Neuron (in vitro differentiated cells): ENCODE data around the gene GPC3.

Source experiments
- H2AFZ ChIP-seq: one replicate; pipeline ENCODE4 v1.6.1; 2013; ENCODE audit warnings: low read depth, mild to moderate bottlenecking, inconsistent platforms, low read length, moderate library complexity
- H3K27me3 ChIP-seq: one replicate; pipeline ENCODE4 v1.6.1; 2013; ENCODE audit warnings: low read length; ENCODE audit not compliant: insufficient read depth
- H3K36me3 ChIP-seq: one replicate; pipeline ENCODE4 v1.6.1; 2013; ENCODE audit warnings: low read length; ENCODE audit not compliant: insufficient read depth
- H3K4me1 ChIP-seq: one replicate; pipeline ENCODE4 v1.6.1; 2013; ENCODE audit warnings: low read length; ENCODE audit not compliant: insufficient read depth
- H3K4me3 ChIP-seq: 2 replicates; pipeline ENCODE4 v1.5.1; 2013; ENCODE audit warnings: mild to moderate bottlenecking, low read length, moderate library complexity
- H3K9me3 ChIP-seq: one replicate; pipeline ENCODE4 v1.6.1; 2013; ENCODE audit warnings: low read length

Gene GPC3

DNA sequence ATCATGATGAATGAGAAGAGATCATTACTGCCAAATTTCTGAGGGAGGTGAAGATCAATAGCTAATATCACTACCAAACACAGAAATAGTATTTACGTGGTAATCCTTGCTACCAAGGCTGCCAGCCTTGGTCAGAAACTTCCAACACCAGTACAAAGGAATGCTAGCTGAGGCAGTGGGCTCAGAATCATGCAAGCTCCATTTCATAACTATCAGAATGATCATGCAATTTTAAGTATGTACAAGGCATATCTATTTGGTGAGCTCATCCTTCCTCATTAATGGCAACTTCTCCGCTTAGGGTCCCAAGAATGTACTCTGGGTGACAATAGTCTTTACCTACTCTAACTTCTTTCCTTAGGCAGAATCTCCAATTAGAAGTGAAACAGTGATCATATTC, 135.0 kb downstream of the GPC3 start:
- Histone ChIP-seq H3K4me1 (no peaks in the 10 kb centered on the region), H3K36me3 (no peaks in the 10 kb centered on the region), H3K4me3 (no peak overlapping the region), H2AFZ (no peak overlapping the region), H3K9me3 (no peaks in the 10 kb centered on the region), H3K27me3 (no peaks in the 10 kb centered on the region)

DNA sequence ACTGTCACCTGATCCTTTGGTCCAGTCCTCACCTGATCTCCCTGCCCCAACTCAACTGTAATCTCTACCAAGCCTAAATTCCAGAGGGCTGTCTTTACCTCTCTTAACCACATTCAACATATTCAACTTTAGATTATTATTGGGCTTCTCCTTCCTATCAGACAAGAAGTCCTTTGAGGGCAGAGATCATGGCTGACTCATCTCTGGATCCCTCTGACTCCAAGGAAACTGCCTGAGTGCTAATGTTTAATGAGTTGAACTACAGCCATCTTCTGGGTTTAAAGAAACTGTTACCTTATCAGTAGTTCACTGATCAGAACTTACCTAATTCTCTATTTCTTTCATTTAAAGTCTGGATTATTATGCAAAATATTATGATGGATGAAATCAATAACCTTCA, 135.7 kb downstream of the GPC3 start:
- H3K4me1 ChIP-seq = peaks cover 3% of the 10 kb centered on the region
- H2AFZ ChIP-seq = no peak overlapping the region
- H3K9me3 ChIP-seq = no peaks in the 10 kb centered on the region
- no peaks in the 10 kb centered on the region for H3K27me3 ChIP-seq
- no peak overlapping the region for H3K4me3 ChIP-seq
- H3K36me3 ChIP-seq = no peaks in the 10 kb centered on the region

DNA sequence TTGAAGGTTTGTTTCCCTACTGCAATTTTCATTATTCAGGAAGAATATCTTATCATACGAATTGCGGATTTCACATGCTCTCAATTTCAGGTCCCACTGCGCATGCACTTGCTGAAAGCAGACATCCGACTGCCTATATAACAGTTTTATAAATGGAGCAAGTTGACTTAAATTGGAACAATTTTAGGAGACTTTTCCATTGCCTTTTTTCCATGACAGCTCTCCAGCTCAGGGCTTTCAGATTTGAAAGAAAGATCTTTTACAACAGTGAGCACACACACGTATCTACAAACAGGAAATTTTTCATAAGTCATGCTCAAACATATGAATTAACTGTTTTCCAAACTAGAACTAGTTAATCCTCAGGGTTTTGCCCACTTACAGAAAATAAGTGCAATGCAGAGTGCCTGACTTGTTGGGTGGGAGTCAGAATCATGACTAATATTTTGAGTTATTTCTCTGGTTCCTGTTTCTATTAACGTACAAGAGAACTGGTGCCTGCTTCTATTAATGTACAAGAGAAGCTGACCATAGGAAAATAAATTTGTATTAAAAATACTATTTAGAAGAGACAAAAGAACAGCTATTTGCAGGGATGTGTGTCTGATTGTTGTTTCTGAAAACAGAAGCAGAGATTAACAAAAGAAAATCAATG, 137.9 kb downstream of the GPC3 start:
- Histone ChIP-seq H3K4me1 (peaks cover 3% of the 10 kb centered on the region), H3K4me3 (no peak overlapping the region), H2AFZ (no peak overlapping the region), H3K27me3 (no peaks in the 10 kb centered on the region), H3K9me3 (no peaks in the 10 kb centered on the region), H3K36me3 (no peaks in the 10 kb centered on the region)

DNA sequence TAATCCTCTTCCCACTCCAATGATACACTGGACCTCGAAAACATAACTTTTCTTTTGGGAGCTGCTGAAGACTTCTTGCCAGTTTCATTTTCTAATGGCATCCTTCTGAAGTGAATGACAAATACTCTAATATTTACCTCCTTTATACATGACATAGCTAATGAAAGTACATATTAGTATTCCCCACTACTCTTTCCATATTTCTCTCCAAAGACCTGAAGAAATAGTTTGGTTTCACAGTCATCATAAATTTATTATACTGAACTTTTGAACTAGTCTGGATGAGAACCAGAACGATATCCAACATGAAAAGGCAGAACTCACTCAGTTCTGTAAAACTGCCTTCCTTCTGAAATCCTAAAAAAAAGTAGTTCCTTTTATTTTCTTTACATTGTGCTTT, 139.1 kb downstream of the GPC3 start:
- no peaks in the 10 kb centered on the region for H3K36me3 ChIP-seq
- H2AFZ ChIP-seq = no peak overlapping the region
- no peaks in the 10 kb centered on the region for H3K9me3 ChIP-seq
- H3K4me3 ChIP-seq = no peak overlapping the region
- no peaks in the 10 kb centered on the region for H3K27me3 ChIP-seq
- peaks cover 3% of the 10 kb centered on the region for H3K4me1 ChIP-seq

DNA sequence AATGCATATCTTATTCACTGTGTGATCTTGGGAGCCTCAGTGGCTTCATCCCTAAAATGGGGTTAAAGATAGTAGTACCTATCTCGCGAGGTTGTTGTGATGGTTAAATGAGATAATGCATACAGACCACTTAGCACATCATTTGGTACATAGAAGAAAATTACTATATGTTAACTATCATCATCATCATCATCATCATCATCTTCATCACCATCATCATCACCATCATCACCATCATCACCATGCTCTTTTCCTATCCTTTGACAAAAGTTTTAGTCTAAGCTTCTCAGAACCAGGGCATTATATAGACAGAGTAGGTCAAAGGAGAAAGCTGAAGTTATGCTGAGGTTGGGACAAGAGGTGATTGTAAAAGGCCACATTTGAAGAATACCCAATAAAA, 145.0 kb downstream of the GPC3 start:
- Histone ChIP-seq H3K4me3 (no peak overlapping the region), H3K9me3 (no peaks in the 10 kb centered on the region), H3K4me1 (peaks cover 3% of the 10 kb centered on the region), H3K27me3 (no peaks in the 10 kb centered on the region), H2AFZ (no peak overlapping the region), H3K36me3 (no peaks in the 10 kb centered on the region)

DNA sequence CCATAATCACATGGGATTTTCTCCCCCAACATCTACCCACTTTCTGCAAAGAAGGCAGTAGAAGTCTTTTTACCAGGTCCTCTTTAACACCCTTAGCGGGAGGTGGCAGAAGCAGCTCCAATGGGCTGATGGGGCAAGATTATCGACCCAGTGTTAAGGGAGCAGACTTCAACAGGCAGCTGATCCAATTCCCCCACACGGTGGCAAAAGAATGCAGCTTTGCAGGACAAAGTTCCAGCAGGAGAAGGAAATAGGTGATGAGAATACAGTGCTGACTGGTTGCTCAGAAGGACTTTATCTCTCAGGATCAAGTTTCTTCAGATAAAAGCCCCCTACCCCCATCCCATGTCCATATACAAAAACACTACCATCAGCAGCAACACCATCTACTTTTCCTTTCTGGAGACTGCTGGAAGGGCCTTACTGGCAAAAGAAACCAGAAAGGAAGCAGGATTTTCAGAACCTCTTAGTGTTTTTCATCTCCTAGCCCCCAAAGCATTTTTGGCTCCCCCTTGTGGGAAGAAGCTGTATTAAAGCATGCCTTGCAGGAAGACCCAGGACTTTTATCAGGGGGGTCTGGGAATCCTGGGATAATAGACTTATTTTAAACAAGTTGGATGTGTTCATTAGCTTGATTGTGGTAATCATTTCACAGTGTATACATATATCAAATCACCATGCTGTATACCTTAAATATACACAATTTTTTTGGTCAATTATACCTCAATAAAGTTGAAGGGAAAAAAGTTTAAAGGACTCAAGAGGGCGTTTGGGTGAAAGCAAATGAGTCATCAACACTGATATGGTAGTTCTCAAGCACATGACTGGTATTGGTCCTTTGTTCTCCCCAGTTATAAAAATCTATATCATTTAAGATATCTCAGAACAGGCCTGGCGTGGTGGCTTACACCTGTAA, 146.4 kb downstream of the GPC3 start:
- no peaks in the 10 kb centered on the region for H3K36me3 ChIP-seq
- no peak overlapping the region for H2AFZ ChIP-seq
- no peaks in the 10 kb centered on the region for H3K27me3 ChIP-seq
- no peak overlapping the region for H3K4me3 ChIP-seq
- H3K9me3 ChIP-seq = no peaks in the 10 kb centered on the region
- H3K4me1 ChIP-seq = no peaks in the 10 kb centered on the region

DNA sequence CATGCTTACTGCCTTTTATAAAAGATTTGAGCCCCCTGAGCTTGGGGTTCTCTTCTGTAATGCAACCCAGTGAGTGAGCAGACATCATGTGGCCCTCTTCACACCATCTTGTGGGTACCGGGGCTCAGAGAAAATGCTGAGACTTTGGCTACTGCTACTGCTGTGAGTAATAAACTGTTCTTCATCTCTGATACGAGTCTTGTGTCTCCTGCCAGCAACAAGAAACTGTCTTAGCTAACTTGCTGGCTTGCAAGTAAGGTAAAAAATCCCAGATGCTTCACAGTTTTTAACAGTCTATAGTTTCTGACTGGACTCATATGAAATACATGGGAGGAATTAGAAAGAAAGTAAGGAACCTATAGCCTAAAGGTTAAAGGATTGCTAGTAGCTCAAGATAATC, 148.3 kb downstream of the GPC3 start:
- Histone ChIP-seq H2AFZ (no peak overlapping the region), H3K9me3 (no peaks in the 10 kb centered on the region), H3K27me3 (no peaks in the 10 kb centered on the region), H3K4me1 (no peaks in the 10 kb centered on the region), H3K36me3 (no peaks in the 10 kb centered on the region), H3K4me3 (no peak overlapping the region)

DNA sequence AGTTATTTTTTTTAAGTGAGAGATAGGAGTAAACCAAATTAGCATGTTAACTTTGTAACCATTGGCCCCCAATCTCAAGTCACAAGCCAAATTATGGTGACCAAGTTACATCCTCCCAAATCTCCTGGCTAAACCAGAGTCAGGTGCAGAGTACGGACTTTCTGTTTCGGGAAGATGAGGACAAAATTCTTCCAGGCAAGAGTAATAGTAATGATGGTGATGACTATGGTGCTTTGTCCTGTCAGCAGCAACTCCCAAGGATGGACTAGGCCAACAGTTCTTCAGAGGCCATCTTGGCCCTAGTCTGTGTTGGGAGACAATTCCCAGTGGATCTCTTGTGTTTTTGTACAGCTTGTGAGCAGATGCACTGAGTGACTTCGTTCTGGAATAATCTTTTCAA, 148.8 kb downstream of the GPC3 start:
- no peaks in the 10 kb centered on the region for H3K27me3 ChIP-seq
- H3K4me3 ChIP-seq = no peak overlapping the region
- H3K4me1 ChIP-seq = no peaks in the 10 kb centered on the region
- H3K36me3 ChIP-seq = no peaks in the 10 kb centered on the region
- H3K9me3 ChIP-seq = no peaks in the 10 kb centered on the region
- H2AFZ ChIP-seq = no peak overlapping the region

DNA sequence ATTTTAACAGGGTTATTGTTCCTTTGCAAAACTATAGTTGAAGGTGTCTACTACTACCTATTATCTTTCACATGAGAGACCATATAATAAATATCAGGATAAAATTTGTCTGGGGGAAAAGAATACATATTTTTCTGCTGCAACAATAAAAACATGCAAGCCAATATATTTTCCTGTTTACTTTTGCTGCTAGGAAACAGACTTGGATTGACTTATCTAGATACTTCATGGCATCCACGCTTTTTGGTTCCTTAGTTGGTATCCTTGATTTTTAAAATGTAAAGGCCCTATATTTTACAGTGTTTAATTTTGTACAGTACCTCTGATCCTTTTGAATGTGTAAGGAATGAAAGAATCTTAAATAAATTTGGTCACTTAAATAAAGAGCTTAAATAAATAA, 150.6 kb downstream of the GPC3 start:
- H3K4me3 ChIP-seq = no peak overlapping the region
- H3K36me3 ChIP-seq = no peaks in the 10 kb centered on the region
- no peak overlapping the region for H2AFZ ChIP-seq
- H3K27me3 ChIP-seq = no peaks in the 10 kb centered on the region
- no peaks in the 10 kb centered on the region for H3K4me1 ChIP-seq
- no peaks in the 10 kb centered on the region for H3K9me3 ChIP-seq

DNA sequence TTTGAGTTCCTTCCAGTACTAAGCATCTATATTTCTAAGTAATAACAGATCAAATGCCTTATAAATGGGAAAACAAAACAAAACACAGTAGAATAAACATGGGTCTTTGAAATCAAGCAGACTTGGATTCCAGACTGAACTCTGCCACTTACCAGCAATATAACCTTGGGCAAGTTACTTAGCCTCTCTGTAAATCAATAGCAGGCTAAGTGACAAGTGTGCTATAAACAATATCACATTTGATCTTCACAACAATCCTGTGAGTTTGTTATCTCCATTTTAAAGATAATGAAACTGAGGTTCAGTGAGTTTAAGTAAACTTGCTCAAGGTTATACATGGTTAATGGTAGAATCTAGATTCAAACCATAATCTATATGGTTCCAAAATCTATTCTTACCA, 165.8 kb downstream of the GPC3 start:
- no peak overlapping the region for H2AFZ ChIP-seq
- H3K9me3 ChIP-seq = no peaks in the 10 kb centered on the region
- no peak overlapping the region for H3K4me3 ChIP-seq
- no peaks in the 10 kb centered on the region for H3K36me3 ChIP-seq
- no peaks in the 10 kb centered on the region for H3K27me3 ChIP-seq
- H3K4me1 ChIP-seq = no peaks in the 10 kb centered on the region

DNA sequence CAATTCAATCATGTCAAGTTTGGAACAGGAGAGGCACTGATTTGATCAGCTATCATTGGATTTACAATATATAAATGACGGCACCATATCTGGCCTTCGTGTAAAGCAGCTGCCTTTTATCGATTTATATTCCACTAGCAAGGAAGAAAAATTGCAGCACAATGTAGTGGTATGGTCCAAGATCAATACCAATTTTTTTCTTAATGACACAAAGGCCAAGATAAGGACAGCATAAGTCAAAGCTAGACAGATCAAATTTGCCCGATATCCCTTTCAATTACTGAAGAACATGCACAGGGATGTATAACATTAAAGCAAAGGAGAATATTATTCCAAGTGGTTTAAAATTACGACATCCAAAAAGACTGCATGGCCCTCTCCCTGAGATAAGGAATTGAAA, 167.4 kb downstream of the GPC3 start:
- Histone ChIP-seq H3K4me3 (no peak overlapping the region), H3K27me3 (no peaks in the 10 kb centered on the region), H3K36me3 (no peaks in the 10 kb centered on the region), H3K4me1 (no peaks in the 10 kb centered on the region), H2AFZ (no peak overlapping the region), H3K9me3 (no peaks in the 10 kb centered on the region)

DNA sequence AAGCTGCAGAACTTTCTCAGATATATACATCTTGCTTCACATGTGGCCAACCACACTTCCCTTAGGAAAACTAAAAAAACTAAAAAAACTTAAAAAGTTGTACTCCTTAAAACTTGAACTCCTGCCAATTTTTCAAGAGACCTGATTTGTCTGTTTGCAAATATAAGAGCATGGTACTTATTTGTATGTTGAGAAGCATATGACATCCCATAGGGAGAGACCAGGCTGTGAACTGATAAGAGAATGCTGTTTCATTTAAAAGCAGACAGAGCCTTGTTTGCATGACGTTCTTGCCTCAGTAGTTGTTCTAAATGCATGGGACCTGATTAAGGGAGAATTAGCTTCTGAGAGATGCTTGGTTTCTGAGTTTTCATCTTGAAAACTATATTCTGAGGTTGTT, 169.9 kb downstream of the GPC3 start:
- no peak overlapping the region for H3K4me3 ChIP-seq
- no peaks in the 10 kb centered on the region for H3K9me3 ChIP-seq
- H2AFZ ChIP-seq = no peak overlapping the region
- H3K36me3 ChIP-seq = no peaks in the 10 kb centered on the region
- no peaks in the 10 kb centered on the region for H3K4me1 ChIP-seq
- no peaks in the 10 kb centered on the region for H3K27me3 ChIP-seq

DNA sequence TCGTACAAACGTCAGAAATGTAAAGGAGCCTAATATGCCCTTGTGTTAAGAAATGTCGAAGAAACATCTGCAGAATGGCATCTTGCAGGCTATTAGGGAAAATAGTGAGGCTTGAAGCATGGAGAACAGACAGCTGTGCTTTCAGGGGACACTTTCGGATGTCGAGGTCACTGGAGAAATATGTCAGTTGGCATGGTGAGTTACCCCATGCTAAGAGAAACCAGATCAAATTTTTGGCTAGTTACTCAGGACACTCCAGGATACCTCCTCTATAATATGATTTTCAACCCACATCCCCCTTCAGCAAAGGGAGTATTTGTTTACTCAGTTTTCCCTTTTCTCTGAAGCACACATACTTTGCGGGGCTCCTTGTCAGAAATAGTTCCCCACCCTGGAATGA, 171.4 kb downstream of the GPC3 start:
- no peaks in the 10 kb centered on the region for H3K36me3 ChIP-seq
- no peaks in the 10 kb centered on the region for H3K27me3 ChIP-seq
- H3K9me3 ChIP-seq = no peaks in the 10 kb centered on the region
- no peaks in the 10 kb centered on the region for H3K4me1 ChIP-seq
- H2AFZ ChIP-seq = no peak overlapping the region
- H3K4me3 ChIP-seq = no peak overlapping the region
